ENCODE results near the gene PDE2A. TPM values are rescaled to one million over a fixed set of nuclear protein-coding genes. Genes with fewer than 3 reads are reported as not detected.

Gene PDE2A
- total RNA-seq, 3 donors from 2014 or later: 23.7 to 85.9 (median 67.0) TPM

- Histone ChIP-seq H3K4me1 (no peaks in the 10 kb centered on the region), H3K36me3 (no peaks in the 10 kb centered on the region), H3K27ac (no peak overlapping the region), H3K9me3 (peaks cover 0 to 6% of the 10 kb centered on the region in 2 donors), H3K27me3 (no peaks in the 10 kb centered on the region), H3K4me3 (no peak overlapping the region)
- TF ChIP-seq POLR2AphosphoS5 (IDR thresholded peaks at IDR 0.05): no peak
- TF ChIP-seq POLR2A (IDR thresholded peaks at IDR 0.05): no peak
- no peak for TF ChIP-seq CTCF (IDR thresholded peaks at IDR 0.05)
- DNase-seq (ENCODE audit: low spot score in 2 of 2): no peak
- intact Hi-C loops (cut with DNase I; ENCODE audit: low total_unique reads): no loop called here
Observed at GRCh38 chr11:72665911-72666472, 8.2 kb downstream of the PDE2A start.

GRCh38 chr11:72662036-72662435, 12.2 kb downstream of the PDE2A start:
- intact Hi-C loops (cut with DNase I; ENCODE audit: low total_unique reads): no loop called here
- Histone ChIP-seq H3K27ac (no peak overlapping the region), H3K4me3 (no peak overlapping the region), H3K36me3 (no peaks in the 10 kb centered on the region), H3K4me1 (no peaks in the 10 kb centered on the region), H3K9me3 (no peaks in the 10 kb centered on the region), H3K27me3 (no peaks in the 10 kb centered on the region)
- TF ChIP-seq POLR2AphosphoS5 (IDR thresholded peaks at IDR 0.05): no peak
- TF ChIP-seq CTCF (IDR thresholded peaks at IDR 0.05): no peak
- TF ChIP-seq POLR2A (IDR thresholded peaks at IDR 0.05): no peak
- DNase-seq (ENCODE audit: low spot score in 2 of 2): no peak

GRCh38 chr11:72661486-72661885, 12.7 kb downstream of the PDE2A start:
- TF ChIP-seq CTCF (IDR thresholded peaks at IDR 0.05) (no peak), POLR2A (IDR thresholded peaks at IDR 0.05) (no peak)
- H3K27me3 ChIP-seq: no peaks in the 10 kb centered on the region
- H3K36me3 ChIP-seq: no peaks in the 10 kb centered on the region
- DNase-seq (ENCODE audit: low spot score in 2 of 2): no peak
- no peaks in the 10 kb centered on the region for H3K9me3 ChIP-seq
- no peak overlapping the region for H3K27ac ChIP-seq
- intact Hi-C loops (cut with DNase I; ENCODE audit: low total_unique reads): no loop called here
- H3K4me1 ChIP-seq: no peaks in the 10 kb centered on the region
- H3K4me3 ChIP-seq: no peak overlapping the region

GRCh38 chr11:72658989-72659640, 15.1 kb downstream of the PDE2A start:
- no peaks in the 10 kb centered on the region for H3K9me3 ChIP-seq
- no peak overlapping the region for H3K4me3 ChIP-seq
- H3K36me3 ChIP-seq: no peaks in the 10 kb centered on the region
- DNase-seq (ENCODE audit: low spot score in 2 of 2): no peak
- no peak for TF ChIP-seq POLR2AphosphoS5 (IDR thresholded peaks at IDR 0.05)
- TF ChIP-seq POLR2A (IDR thresholded peaks at IDR 0.05): no peak
- TF ChIP-seq CTCF (IDR thresholded peaks at IDR 0.05): no peak
- H3K27ac ChIP-seq: no peak overlapping the region
- no peaks in the 10 kb centered on the region for H3K4me1 ChIP-seq
- intact Hi-C loops (cut with DNase I; ENCODE audit: low total_unique reads): loop anchor here (10.0 kb wide), 1 partner anchor 1954 kb away; no protein-coding TSS in a partner anchor
- H3K27me3 ChIP-seq: no peaks in the 10 kb centered on the region

GRCh38 chr11:72657411-72658100, 16.7 kb downstream of the PDE2A start:
- no peaks in the 10 kb centered on the region for H3K27me3 ChIP-seq
- no peaks in the 10 kb centered on the region for H3K9me3 ChIP-seq
- no peaks in the 10 kb centered on the region for H3K36me3 ChIP-seq
- H3K4me1 ChIP-seq: no peaks in the 10 kb centered on the region
- no peak for DNase-seq (ENCODE audit: low spot score in 2 of 2)
- H3K27ac ChIP-seq: no peak overlapping the region
- TF ChIP-seq POLR2A (IDR thresholded peaks at IDR 0.05) (no peak), POLR2AphosphoS5 (IDR thresholded peaks at IDR 0.05) (no peak), CTCF (IDR thresholded peaks at IDR 0.05) (no peak)
- H3K4me3 ChIP-seq: no peak overlapping the region
- intact Hi-C loops (cut with DNase I; ENCODE audit: low total_unique reads): loop anchor here (10.0 kb wide), 1 partner anchor 1953 kb away; no protein-coding TSS in a partner anchor

Measured in breast epithelium (tissue), 4 donors.